ENCODE results near the gene NEK1. TPM values are rescaled to one million over a fixed set of nuclear protein-coding genes. Genes with fewer than 3 reads are reported as not detected.

NEK1 gene
- total RNA-seq, 4 donors from 2014 or later, result 10.2 to 15.8 (median 12.9) TPM

GRCh38 chr4:169400832-169401231 is 211.6 kb downstream of the NEK1 start:
- peaks cover 0 to 16% (median 2%) of the 10 kb centered on the region in 4 donors for H3K36me3 ChIP-seq
- no peaks in the 10 kb centered on the region for H3K9me3 ChIP-seq
- H3K4me1 ChIP-seq, result peaks cover 0 to 16% (median 6%) of the 10 kb centered on the region in 4 donors
- H3K27ac ChIP-seq (replicated peaks in 1 of 4), result no peak overlapping the region
- no peak for DNase-seq (ENCODE audit: extremely low spot score)
- H3K27me3 ChIP-seq, result no peaks in the 10 kb centered on the region
- H3K4me3 ChIP-seq, result no peak overlapping the region
- no peak for TF ChIP-seq POLR2A (IDR thresholded peaks at IDR 0.05; ENCODE audit: low read depth)
- TF ChIP-seq EP300 (IDR thresholded peaks at IDR 0.05), result no peak
- TF ChIP-seq POLR2AphosphoS5 (IDR thresholded peaks at IDR 0.05), result no peak
- TF ChIP-seq, protein P1, sequence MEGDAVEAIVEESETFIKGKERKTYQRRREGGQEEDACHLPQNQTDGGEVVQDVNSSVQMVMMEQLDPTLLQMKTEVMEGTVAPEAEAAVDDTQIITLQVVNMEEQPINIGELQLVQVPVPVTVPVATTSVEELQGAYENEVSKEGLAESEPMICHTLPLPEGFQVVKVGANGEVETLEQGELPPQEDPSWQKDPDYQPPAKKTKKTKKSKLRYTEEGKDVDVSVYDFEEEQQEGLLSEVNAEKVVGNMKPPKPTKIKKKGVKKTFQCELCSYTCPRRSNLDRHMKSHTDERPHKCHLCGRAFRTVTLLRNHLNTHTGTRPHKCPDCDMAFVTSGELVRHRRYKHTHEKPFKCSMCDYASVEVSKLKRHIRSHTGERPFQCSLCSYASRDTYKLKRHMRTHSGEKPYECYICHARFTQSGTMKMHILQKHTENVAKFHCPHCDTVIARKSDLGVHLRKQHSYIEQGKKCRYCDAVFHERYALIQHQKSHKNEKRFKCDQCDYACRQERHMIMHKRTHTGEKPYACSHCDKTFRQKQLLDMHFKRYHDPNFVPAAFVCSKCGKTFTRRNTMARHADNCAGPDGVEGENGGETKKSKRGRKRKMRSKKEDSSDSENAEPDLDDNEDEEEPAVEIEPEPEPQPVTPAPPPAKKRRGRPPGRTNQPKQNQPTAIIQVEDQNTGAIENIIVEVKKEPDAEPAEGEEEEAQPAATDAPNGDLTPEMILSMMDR (IDR thresholded peaks at IDR 0.05), result no peak
- 65% methylated on average over 3 of the region's 3 CpGs for WGBS
- intact Hi-C loops (cut with DNase I), result no loop called here

- Histone ChIP-seq H3K27ac (replicated peaks in 1 of 4) (no peak overlapping the region), H3K27me3 (no peaks in the 10 kb centered on the region), H3K4me3 (no peak overlapping the region), H3K9me3 (no peaks in the 10 kb centered on the region), H3K36me3 (peaks cover 0 to 16% (median 1%) of the 10 kb centered on the region in 4 donors), H3K4me1 (peaks cover 0 to 16% (median 6%) of the 10 kb centered on the region in 4 donors)
- intact Hi-C loops (cut with DNase I), result no loop called here
- no peak for DNase-seq (ENCODE audit: extremely low spot score)
- WGBS, result 87% methylated on average over 1 of the region's 1 CpG
- TF ChIP-seq POLR2A (IDR thresholded peaks at IDR 0.05; ENCODE audit: low read depth) (no peak), EP300 (IDR thresholded peaks at IDR 0.05) (no peak), POLR2AphosphoS5 (IDR thresholded peaks at IDR 0.05) (no peak)
- TF ChIP-seq, protein P1 (IDR thresholded peaks at IDR 0.05), result no peak
These were observed 212.2 kb downstream of the NEK1 start for GRCh38 chr4:169399976-169400767.

GRCh38 chr4:169398316-169398715 is 214.1 kb downstream of the NEK1 start:
- no peak overlapping the region for H3K4me3 ChIP-seq
- intact Hi-C loops (cut with DNase I), result no loop called here
- no peaks in the 10 kb centered on the region for H3K27me3 ChIP-seq
- TF ChIP-seq, protein P1 (IDR thresholded peaks at IDR 0.05), result no peak
- DNase-seq (ENCODE audit: extremely low spot score), result no peak
- no peaks in the 10 kb centered on the region for H3K9me3 ChIP-seq
- peaks cover 0 to 16% (median 6%) of the 10 kb centered on the region in 4 donors for H3K4me1 ChIP-seq
- H3K27ac ChIP-seq (replicated peaks in 1 of 4), result no peak overlapping the region
- H3K36me3 ChIP-seq, result peaks cover 0 to 16% (median 1%) of the 10 kb centered on the region in 4 donors

- intact Hi-C loops (cut with DNase I), result no loop called here
- TF ChIP-seq, protein P1 (IDR thresholded peaks at IDR 0.05), result no peak
- TF ChIP-seq POLR2AphosphoS5 (IDR thresholded peaks at IDR 0.05), result no peak
- TF ChIP-seq POLR2A (IDR thresholded peaks at IDR 0.05; ENCODE audit: low read depth), result no peak
- no peak for TF ChIP-seq EP300 (IDR thresholded peaks at IDR 0.05)
These were observed 214.6 kb downstream of the NEK1 start for GRCh38 chr4:169397762-169398161.

More at GRCh38 chr4:169397762-169398161, 214.6 kb downstream of the NEK1 start:
- Histone ChIP-seq H3K4me3 (no peak overlapping the region), H3K9me3 (no peaks in the 10 kb centered on the region), H3K27ac (replicated peaks in 1 of 4) (peak overlapping the region in 1 of 4 donors; percentile 13), H3K4me1 (peaks cover 0 to 16% (median 6%) of the 10 kb centered on the region in 4 donors), H3K27me3 (no peaks in the 10 kb centered on the region), H3K36me3 (peaks cover 0 to 16% (median 1%) of the 10 kb centered on the region in 4 donors)
- DNase-seq (ENCODE audit: extremely low spot score), result no peak
- 68% methylated on average over 2 of the region's 2 CpGs for WGBS
